Left lung (tissue), 10 donors: ENCODE results near the gene HIGD1C. TPM values are rescaled to one million over a fixed set of nuclear protein-coding genes. Genes with fewer than 3 reads are reported as not detected.

Experiments
- ATAC-seq: fragments of 200-7000 bp; cut with Tn5 transposase; one replicate; pipeline ENCODE4 v1.9.1; 2020; ENCODE audit warnings: moderate library complexity
- DNase-seq, 4 donors: peaks; one replicate each; pipeline ENCODE4 v3.0.0-alpha.2; 2013 to 2020
- H3K27ac ChIP-seq, 2 donors: fragments of 200-600 bp; sonication (generic) in 1 of 2; one replicate each; pipeline versions ENCODE4 v1.5.0 to v1.8.0; 2020 to 2021
- H3K27me3 ChIP-seq, 2 donors: fragments of 200-600 bp; sonication (generic) in 1 of 2; one replicate each; pipeline versions ENCODE4 v1.5.0 to v1.8.0; 2020 to 2021
- H3K36me3 ChIP-seq, 2 donors: fragments of 200-600 bp; sonication (generic) in 1 of 2; one replicate each; pipeline versions ENCODE4 v1.5.0 to v1.8.0; 2020 to 2021
- H3K4me1 ChIP-seq, 2 donors: fragments of 200-600 bp; one replicate each; pipeline ENCODE4 v1.8.0; 2021
- H3K4me3 ChIP-seq, 2 donors: fragments of 200-600 bp; sonication (generic) in 1 of 2; one replicate each; pipeline versions ENCODE4 v1.5.0 to v1.8.0; 2020 to 2021; ENCODE audit warnings: mild to moderate bottlenecking in 1 of 2
- H3K9me3 ChIP-seq, 2 donors: fragments of 200-600 bp; sonication (generic) in 1 of 2; one replicate each; pipeline versions ENCODE4 v1.5.0 to v1.8.0; 2020 to 2021
- intact Hi-C, 2 donors: fragments of 100-400 bp; cut with DNase I; formaldehyde crosslinking; loops; one replicate each; pipeline versions ENCODE4 v1.11.2 to v1.14.2; 2022
- polyA plus RNA-seq, 6 donors: library from polyadenylated mRNA; unstranded; fragments of 120-200 nt; gene quantifications; one replicate each; pipeline ENCODE4 v1.2.1, GENCODE V29; 2013; ENCODE audit not compliant: insufficient read length in 6 of 6
- total RNA-seq, 2 donors: library from RNA; stranded (reverse); fragmentation: NEBNext Ultra II Directional; extraction: Animal tissue kit (Norgen Biotek cat#: 25700); gene quantifications; one replicate each; pipeline ENCODE4 v1.2.1, GENCODE V29; 2021
- TF ChIP-seq, protein P1 (sequence below), 2 donors: fragments of 200-600 bp; sonication (generic) in 1 of 2; IDR thresholded peaks; one replicate each; pipeline versions ENCODE4 v1.5.0 to v1.8.0; 2021; ENCODE audit warnings: antibody characterized with exemption in 2 of 2
- donor health status: DM: no; HTN: yes; CAD: no.
- donor health status: DM: no; HTN: no; CAD: no.

HIGD1C gene
- total and polyA plus RNA-seq, 8 donors = 0.53 to 0.94 (median 0.56) TPM; not detected in 3

DNA sequence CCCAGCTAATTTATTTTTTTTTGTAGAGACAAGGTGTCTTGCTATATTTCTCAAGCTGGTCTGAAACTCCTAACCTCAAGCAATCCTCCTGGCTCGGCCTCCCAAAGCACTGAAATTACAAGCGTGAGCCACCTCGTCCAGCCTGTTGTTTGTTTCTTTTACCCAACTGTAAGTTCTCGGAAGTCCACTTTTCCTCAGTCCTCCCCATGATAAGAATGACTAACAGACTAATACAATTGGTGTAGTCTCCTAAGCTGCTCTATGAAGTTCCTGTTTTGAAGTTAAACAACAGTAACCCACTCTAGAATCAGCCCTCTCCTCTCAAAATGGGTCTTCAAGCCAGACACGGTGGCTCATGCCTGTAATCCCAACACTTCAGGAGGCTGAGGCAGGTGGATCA, 36.5 kb downstream of the HIGD1C start:
- H3K27me3 ChIP-seq = no peaks in the 10 kb centered on the region
- DNase-seq = no peak
- TF ChIP-seq, protein P1, sequence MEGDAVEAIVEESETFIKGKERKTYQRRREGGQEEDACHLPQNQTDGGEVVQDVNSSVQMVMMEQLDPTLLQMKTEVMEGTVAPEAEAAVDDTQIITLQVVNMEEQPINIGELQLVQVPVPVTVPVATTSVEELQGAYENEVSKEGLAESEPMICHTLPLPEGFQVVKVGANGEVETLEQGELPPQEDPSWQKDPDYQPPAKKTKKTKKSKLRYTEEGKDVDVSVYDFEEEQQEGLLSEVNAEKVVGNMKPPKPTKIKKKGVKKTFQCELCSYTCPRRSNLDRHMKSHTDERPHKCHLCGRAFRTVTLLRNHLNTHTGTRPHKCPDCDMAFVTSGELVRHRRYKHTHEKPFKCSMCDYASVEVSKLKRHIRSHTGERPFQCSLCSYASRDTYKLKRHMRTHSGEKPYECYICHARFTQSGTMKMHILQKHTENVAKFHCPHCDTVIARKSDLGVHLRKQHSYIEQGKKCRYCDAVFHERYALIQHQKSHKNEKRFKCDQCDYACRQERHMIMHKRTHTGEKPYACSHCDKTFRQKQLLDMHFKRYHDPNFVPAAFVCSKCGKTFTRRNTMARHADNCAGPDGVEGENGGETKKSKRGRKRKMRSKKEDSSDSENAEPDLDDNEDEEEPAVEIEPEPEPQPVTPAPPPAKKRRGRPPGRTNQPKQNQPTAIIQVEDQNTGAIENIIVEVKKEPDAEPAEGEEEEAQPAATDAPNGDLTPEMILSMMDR (IDR thresholded peaks at IDR 0.05) = no peak
- no peak for ATAC-seq
- H3K4me3 ChIP-seq = no peak overlapping the region
- peaks cover 13 to 25% of the 10 kb centered on the region in 2 donors for H3K4me1 ChIP-seq
- intact Hi-C loops = loop anchor here in 1 of 2 donors (10.0 kb wide), 1 partner anchor 154 kb away; no protein-coding TSS in a partner anchor
- H3K9me3 ChIP-seq = no peaks in the 10 kb centered on the region
- H3K36me3 ChIP-seq = peaks cover 8 to 76% of the 10 kb centered on the region in 2 donors
- no peak overlapping the region for H3K27ac ChIP-seq

DNA sequence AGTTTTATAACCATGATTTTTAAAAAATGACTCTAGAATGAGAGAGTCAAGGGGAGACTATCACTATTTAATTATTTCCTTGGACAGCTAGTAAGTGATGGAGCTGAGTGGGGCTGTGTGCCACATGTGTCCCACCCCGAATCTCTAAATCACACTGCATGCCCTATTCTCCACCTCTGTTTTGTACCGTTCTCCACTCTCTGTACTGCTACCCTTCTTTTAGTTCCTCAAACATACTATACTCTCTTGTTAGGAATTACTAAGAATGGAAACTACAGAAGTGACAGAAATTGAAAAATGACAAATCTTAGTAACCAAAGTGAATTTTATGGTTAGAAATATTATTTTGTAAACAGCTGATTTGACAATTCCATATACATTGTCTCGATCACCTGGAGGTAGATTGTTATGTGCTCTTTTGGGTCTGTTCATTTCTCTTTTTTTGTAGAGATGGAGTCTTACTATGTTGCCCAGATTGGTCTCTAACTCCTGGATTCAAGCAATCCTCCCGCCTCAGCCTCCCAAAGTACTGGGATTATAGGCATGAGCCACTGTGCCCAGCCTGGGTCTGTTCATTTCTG, 37.9 kb downstream of the HIGD1C start:
- intact Hi-C loops = no loop called here
- Histone ChIP-seq H3K27ac (no peak overlapping the region), H3K4me1 (peaks cover 8 to 18% of the 10 kb centered on the region in 2 donors), H3K36me3 (peaks cover 8 to 90% of the 10 kb centered on the region in 2 donors), H3K9me3 (no peaks in the 10 kb centered on the region), H3K4me3 (no peak overlapping the region), H3K27me3 (no peaks in the 10 kb centered on the region)
- DNase-seq (no peak), ATAC-seq (no peak)
- TF ChIP-seq, protein P1 (IDR thresholded peaks at IDR 0.05) = no peak

DNA sequence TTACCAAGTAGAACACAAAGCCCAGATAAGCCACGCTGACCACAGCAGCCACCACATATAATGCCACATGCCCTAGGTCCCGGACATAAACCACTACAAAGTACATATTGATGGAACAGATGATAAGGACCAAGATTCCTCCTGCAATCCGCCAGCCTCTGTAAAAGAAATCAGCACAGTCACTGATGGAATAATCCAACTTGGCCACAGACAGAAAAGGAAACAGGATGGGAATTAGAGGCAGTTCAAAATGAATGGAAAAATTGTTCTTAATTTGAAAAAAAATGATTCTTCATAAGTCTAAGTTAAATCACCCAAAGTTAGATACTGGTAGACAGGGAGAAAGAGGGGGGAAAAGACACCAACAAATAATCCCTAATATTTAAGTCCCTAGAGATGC, 38.4 kb downstream of the HIGD1C start:
- ATAC-seq (no peak), DNase-seq (no peak)
- H3K4me3 ChIP-seq = no peak overlapping the region
- no peak overlapping the region for H3K27ac ChIP-seq
- H3K36me3 ChIP-seq = peaks cover 8 to 96% of the 10 kb centered on the region in 2 donors
- H3K27me3 ChIP-seq = no peaks in the 10 kb centered on the region
- intact Hi-C loops = no loop called here
- H3K4me1 ChIP-seq = peaks cover 2 to 13% of the 10 kb centered on the region in 2 donors
- TF ChIP-seq, protein P1 (IDR thresholded peaks at IDR 0.05) = no peak
- no peaks in the 10 kb centered on the region for H3K9me3 ChIP-seq

DNA sequence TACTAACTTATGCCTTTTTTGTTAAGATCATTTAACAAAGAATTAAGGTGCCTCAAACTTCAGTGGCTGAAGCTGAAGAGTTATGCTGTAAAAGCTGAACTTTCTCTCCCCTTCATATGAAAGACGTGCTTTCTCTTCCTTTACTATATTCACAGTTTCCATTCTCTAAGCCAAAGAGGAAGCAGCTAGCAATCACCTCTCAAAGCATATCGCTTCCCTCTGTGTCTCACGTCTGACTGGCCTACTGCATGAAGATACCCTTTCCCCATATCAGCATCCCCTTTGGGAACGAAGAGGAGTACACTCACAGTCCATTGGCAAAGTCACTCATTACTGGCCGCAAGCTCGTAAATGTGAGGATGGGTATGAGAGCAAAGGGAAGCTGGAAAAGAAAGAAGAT, 38.9 kb downstream of the HIGD1C start:
- Histone ChIP-seq H3K4me3 (no peak overlapping the region), H3K27ac (no peak overlapping the region), H3K4me1 (peaks cover 0 to 10% of the 10 kb centered on the region in 2 donors), H3K27me3 (no peaks in the 10 kb centered on the region), H3K9me3 (no peaks in the 10 kb centered on the region), H3K36me3 (peaks cover 8 to 100% of the 10 kb centered on the region in 2 donors)
- DNase-seq = no peak
- TF ChIP-seq, protein P1 (IDR thresholded peaks at IDR 0.05) = no peak
- no peak for ATAC-seq
- intact Hi-C loops = no loop called here

DNA sequence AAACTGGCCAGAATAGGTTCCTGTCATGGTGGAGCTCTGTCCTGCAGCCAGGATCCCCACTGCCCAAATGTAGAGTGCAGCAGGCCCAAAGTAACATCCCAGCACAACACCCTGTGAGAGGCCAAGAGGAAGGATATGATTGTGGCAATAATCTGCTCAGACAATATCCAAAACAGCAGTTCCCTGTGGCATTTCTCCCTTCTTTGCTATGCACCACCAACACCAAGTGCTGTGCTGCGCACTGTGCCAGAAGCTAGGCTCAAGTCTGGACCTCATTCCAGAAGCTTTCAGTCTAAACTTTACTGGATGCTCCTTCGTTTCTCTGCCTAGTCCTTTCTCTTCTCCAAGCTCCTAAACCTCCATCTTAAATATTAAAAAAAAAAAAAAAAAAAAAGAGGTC, 40.5 kb downstream of the HIGD1C start:
- DNase-seq = no peak
- no peaks in the 10 kb centered on the region for H3K4me1 ChIP-seq
- H3K4me3 ChIP-seq = no peak overlapping the region
- ATAC-seq = no peak
- no peaks in the 10 kb centered on the region for H3K27me3 ChIP-seq
- no peaks in the 10 kb centered on the region for H3K9me3 ChIP-seq
- intact Hi-C loops = no loop called here
- peaks cover 8 to 100% of the 10 kb centered on the region in 2 donors for H3K36me3 ChIP-seq
- H3K27ac ChIP-seq = no peak overlapping the region
- TF ChIP-seq, protein P1 (IDR thresholded peaks at IDR 0.05) = no peak
